Stimulated activated CD8-positive, alpha-beta memory T cell treated with anti-CD3 and anti-CD28 coated beads, Interleukin-15, amount 100 ng/mL, for 4 hours (primary cell): ENCODE data around the gene EDARADD.
A peak's percentile ranks its signal among the peaks of the same experiment; 100 is the strongest.

Source experiments
- DNase-seq, 2 donors: peaks; one replicate each; pipeline ENCODE4 v3.0.0-alpha.2; 2020; ENCODE audit warnings: low read depth in 2 of 2

The EDARADD gene

GRCh38 chr1:236514703-236515442 is 120.8 kb downstream of the EDARADD start:
- no peak for DNase-seq

- DNase-seq = no peak
Measured at GRCh38 chr1:236515443-236515958, 121.4 kb downstream of the EDARADD start.

GRCh38 chr1:236516929-236517704 is 123.0 kb downstream of the EDARADD start:
- DNase-seq = no peak

GRCh38 chr1:236518322-236518721 is 124.2 kb downstream of the EDARADD start:
- DNase-seq = no peak

- DNase-seq = no peak
Measured at GRCh38 chr1:236520445-236521005, 126.4 kb downstream of the EDARADD start.

GRCh38 chr1:236522937-236523703 is 129.0 kb downstream of the EDARADD start:
- DNase-seq = no peak

- DNase-seq = peak; percentile 74 to 77
Measured at GRCh38 chr1:236523704-236524141, 129.6 kb downstream of the EDARADD start, which contains the start of gene LGALS8. Gene LGALS8 (plus strand): TSS chr1:236523982. CDS start chr1:236526071, 2,089 bp downstream.

- DNase-seq = peak; percentile 22 to 39
Measured at GRCh38 chr1:236524142-236524894, 130.2 kb downstream of the EDARADD start.

- DNase-seq = no peak
Measured at GRCh38 chr1:236524895-236525184, 130.8 kb downstream of the EDARADD start.

GRCh38 chr1:236526079-236526478 is 132.0 kb downstream of the EDARADD start:
- no peak for DNase-seq

GRCh38 chr1:236530286-236530685 is 136.2 kb downstream of the EDARADD start:
- DNase-seq = no peak

GRCh38 chr1:236530959-236531358 is 136.9 kb downstream of the EDARADD start:
- no peak for DNase-seq

GRCh38 chr1:236532850-236533249 is 138.8 kb downstream of the EDARADD start:
- no peak for DNase-seq

- peak; percentile 6 to 30 for DNase-seq
Measured at GRCh38 chr1:236534151-236534651, 140.1 kb downstream of the EDARADD start.
